NCI-H526 (cell line): Measurements from ENCODE around the gene PCNT.
"Not testable (repeated sequence)": the region's sequence is repeated elsewhere in the genome, so short reads cannot be mapped to it uniquely, and the experiment has no call there.

ENCODE experiments used
- DNase-seq, 2 experiments: peaks; one replicate each; lab custom pipeline; 2025; lab: John Stamatoyannopoulos, UW

Gene PCNT

GRCh38 chr21:46304437-46304836, 19.5 kb upstream of the PCNT start:
- DNase-seq = no peak

- no peak for DNase-seq
These were observed 19.0 kb upstream of the PCNT start for GRCh38 chr21:46304955-46305354.

GRCh38 chr21:46307625-46308024, 16.3 kb upstream of the PCNT start:
- no peak for DNase-seq

- no peak for DNase-seq
These were observed 15.5 kb upstream of the PCNT start for GRCh38 chr21:46308431-46308830.

- DNase-seq = not testable (repeated sequence)
These were observed 13.7 kb upstream of the PCNT start for GRCh38 chr21:46310260-46310659.

- no peak for DNase-seq
These were observed 12.4 kb upstream of the PCNT start for GRCh38 chr21:46311568-46311967.

GRCh38 chr21:46312949-46313348, 11.0 kb upstream of the PCNT start:
- DNase-seq = no peak

- no peak for DNase-seq
These were observed 9.4 kb upstream of the PCNT start for GRCh38 chr21:46314441-46315020.

- no peak for DNase-seq
These were observed 7.1 kb upstream of the PCNT start for GRCh38 chr21:46316708-46317324.

- DNase-seq = peak in 1 of 2 experiments; percentile 74
These were observed 6.1 kb upstream of the PCNT start for GRCh38 chr21:46317710-46318463.

GRCh38 chr21:46318464-46318845, 5.5 kb upstream of the PCNT start:
- no peak for DNase-seq

GRCh38 chr21:46319186-46319585, 4.8 kb upstream of the PCNT start:
- no peak for DNase-seq

GRCh38 chr21:46320331-46320801, 3.6 kb upstream of the PCNT start:
- no peak for DNase-seq

- DNase-seq = peak in 1 of 2 experiments; percentile 40
These were observed 1.4 kb upstream of the PCNT start for GRCh38 chr21:46322351-46323226.

- DNase-seq = peak in 1 of 2 experiments; percentile 44
These were observed 688 bp upstream of the PCNT start for GRCh38 chr21:46323227-46323709.

GRCh38 chr21:46324390-46325072, 575 bp downstream of the PCNT start:
- DNase-seq = peak; percentile 44 to 89

GRCh38 chr21:46325073-46325912, 1.3 kb downstream of the PCNT start:
- peak; percentile 34 to 78 for DNase-seq

- peak in 1 of 2 experiments; percentile 60 for DNase-seq
These were observed 2.3 kb downstream of the PCNT start for GRCh38 chr21:46326110-46326703.

GRCh38 chr21:46327711-46328110, 3.8 kb downstream of the PCNT start:
- DNase-seq = no peak

GRCh38 chr21:46328151-46328550, 4.2 kb downstream of the PCNT start:
- DNase-seq = no peak
